GM23338 (cell line): ENCODE data around the gene DYNLRB1. TPM values are rescaled to one million over a fixed set of nuclear protein-coding genes. Genes with fewer than 3 reads are reported as not detected.

ENCODE experiments used
- ATAC-seq: fragments of 200-7000 bp; cut with Tn5 transposase; 3 replicates; pipeline ENCODE4 v1.9.1; 2020
- DNase-seq: peaks from one replicate; pipeline ENCODE4 v3.0.0-alpha.2; 2015; ENCODE audit warnings: low spot score
- H2AFZ ChIP-seq: fragments of 200-600 bp; sonication (generic); 2 replicates; pipeline ENCODE4 v1.8.0; 2016; ENCODE audit warnings: antibody characterized with exemption, mild to moderate bottlenecking, moderate library complexity
- H3F3A ChIP-seq: fragments of 200-600 bp; sonication (generic); replicated peaks from 2 replicates; pipeline ENCODE4 v1.8.0; 2017; ENCODE audit warnings: antibody characterized with exemption, mixed run types, low read depth
- H3K27ac ChIP-seq: fragments of 200-600 bp; sonication (generic); 2 replicates; pipeline ENCODE4 v1.6.1; 2016; ENCODE audit warnings: low read depth
- H3K27me3 ChIP-seq: fragments of 200-600 bp; sonication (generic); 2 replicates; pipeline ENCODE4 v1.8.0; 2016; ENCODE audit warnings: mild to moderate bottlenecking, mixed run types, moderate library complexity; ENCODE audit not compliant: insufficient read depth
- H3K36me3 ChIP-seq: fragments of 200-600 bp; sonication (generic); 2 replicates; pipeline ENCODE4 v1.8.0; 2016; ENCODE audit warnings: mild to moderate bottlenecking; ENCODE audit not compliant: insufficient read depth
- H3K4me1 ChIP-seq: fragments of 200-600 bp; sonication (generic); 2 replicates; pipeline ENCODE4 v1.8.0; 2016; ENCODE audit warnings: mild to moderate bottlenecking, moderate library complexity; ENCODE audit not compliant: insufficient read depth
- H3K4me2 ChIP-seq: fragments of 200-600 bp; sonication (generic); 2 replicates; pipeline ENCODE4 v1.7.1; 2017; ENCODE audit warnings: mixed run types
- H3K4me3 ChIP-seq: fragments of 200-600 bp; sonication (generic); 2 replicates; pipeline ENCODE4 v1.6.1; 2016; ENCODE audit warnings: mixed run types
- H3K79me2 ChIP-seq: fragments of 200-600 bp; sonication (generic); replicated peaks from 2 replicates; pipeline ENCODE4 v1.8.0; 2017; ENCODE audit warnings: mild to moderate bottlenecking; ENCODE audit not compliant: insufficient read depth
- H3K9me2 ChIP-seq: fragments of 200-600 bp; sonication (generic); 2 replicates; pipeline ENCODE4 v1.8.0; 2017; ENCODE audit not compliant: insufficient read depth
- H4K20me1 ChIP-seq: fragments of 200-600 bp; sonication (generic); replicated peaks from 2 replicates; pipeline ENCODE4 v1.8.0; 2017; ENCODE audit warnings: mild to moderate bottlenecking; ENCODE audit not compliant: insufficient read depth
- H3K27ac Mint-ChIP-seq: 2 replicates; pipeline ENCODE4 v1.8.0; 2020; ENCODE audit warnings: inconsistent platforms, mild to moderate bottlenecking, moderate library complexity, mixed read lengths
- H3K27me3 Mint-ChIP-seq: 3 replicates; pipeline ENCODE4 v1.8.0; 2022; ENCODE audit warnings: low read depth, mild to moderate bottlenecking, moderate library complexity, mixed read lengths, inconsistent platforms; ENCODE audit not compliant: insufficient read depth, poor library complexity
- H3K36me3 Mint-ChIP-seq: 3 replicates; pipeline ENCODE4 v1.8.0; 2021; ENCODE audit warnings: low read depth, mild to moderate bottlenecking, inconsistent platforms, moderate library complexity, mixed read lengths
- H3K4me1 Mint-ChIP-seq: 3 replicates; pipeline ENCODE4 v1.8.0; 2020; ENCODE audit warnings: mild to moderate bottlenecking, inconsistent platforms, mixed read lengths
- H3K4me3 Mint-ChIP-seq: 3 replicates; pipeline ENCODE4 v1.8.0; 2021; ENCODE audit warnings: moderate library complexity, mild to moderate bottlenecking, inconsistent platforms, mixed read lengths
- H3K9me3 Mint-ChIP-seq: 3 replicates; pipeline ENCODE4 v1.8.0; 2020; ENCODE audit warnings: moderate library complexity, mild to moderate bottlenecking, inconsistent platforms, mixed read lengths
- CREB1 ChIP-seq: fragments of 250-450 bp; sonication (Bioruptor Pico); IDR thresholded peaks from 2 replicates; pipeline ENCODE4 v1.5.0; 2020; ENCODE audit warnings: low read depth, mild to moderate bottlenecking, moderate library complexity
- CTCF ChIP-seq, 2 experiments: fragments of 200-600 bp in 1 of 2; sonication (generic) in 1 of 2; conservative IDR thresholded peaks; 2 replicates each; pipeline versions ENCODE4 v1.5.1 to v1.6.1; 2016 to 2017; ENCODE audit warnings: antibody characterized with exemption in 2 of 2, low read depth in 2 of 2, mild to moderate bottlenecking in 2 of 2, moderate library complexity in 1 of 2
- ETS1 ChIP-seq: IDR thresholded peaks from 2 replicates; pipeline ENCODE4 v1.6.1; 2016; ENCODE audit warnings: antibody characterized with exemption
- EZH2 ChIP-seq: fragments of 200-600 bp; sonication (generic); IDR thresholded peaks from one replicate; pipeline ENCODE4 v1.8.0; 2017; ENCODE audit warnings: antibody characterized with exemption, mild to moderate bottlenecking, low read depth; ENCODE audit not compliant: unreplicated experiment
- EZH2phosphoT487 ChIP-seq: fragments of 200-600 bp; sonication (generic); IDR thresholded peaks from one replicate; pipeline ENCODE4 v1.8.1; 2018; ENCODE audit warnings: antibody characterized with exemption; ENCODE audit not compliant: unreplicated experiment
- JUNB ChIP-seq: IDR thresholded peaks from one replicate; pipeline ENCODE4 v1.6.1; 2016; ENCODE audit warnings: antibody characterized with exemption; ENCODE audit not compliant: unreplicated experiment
- NANOG ChIP-seq: IDR thresholded peaks from 2 replicates; pipeline ENCODE4 v1.6.1; 2016; ENCODE audit warnings: antibody characterized with exemption, borderline replicate concordance
- POLR2AphosphoS5 ChIP-seq: IDR thresholded peaks from 2 replicates; pipeline ENCODE4 v1.6.1; 2016; ENCODE audit warnings: antibody characterized with exemption, low read depth
- REST ChIP-seq: IDR thresholded peaks from one replicate; pipeline ENCODE4 v1.6.1; 2018; ENCODE audit warnings: antibody characterized with exemption; ENCODE audit not compliant: unreplicated experiment
- STAT1 ChIP-seq: IDR thresholded peaks from one replicate; pipeline ENCODE4 v1.6.1; 2016; ENCODE audit warnings: antibody characterized with exemption; ENCODE audit not compliant: unreplicated experiment
- ZNF114 ChIP-seq: fragments of 250-450 bp; sonication (Bioruptor Pico); IDR thresholded peaks from 2 replicates; pipeline ENCODE4 v1.5.0; 2020; ENCODE audit warnings: mild to moderate bottlenecking, moderate library complexity
- ZNF331 ChIP-seq: fragments of 250-450 bp; sonication (Bioruptor Pico); IDR thresholded peaks from 2 replicates; pipeline ENCODE4 v1.5.0; 2020; ENCODE audit warnings: low read depth, mild to moderate bottlenecking, moderate library complexity
- ZNF462 ChIP-seq: fragments of 250-450 bp; sonication (Bioruptor Pico); IDR thresholded peaks from 2 replicates; pipeline ENCODE4 v1.5.0; 2020; ENCODE audit warnings: mild to moderate bottlenecking, moderate library complexity
- polyA plus RNA-seq: library from polyadenylated mRNA; unstranded; fragments of >200 nt; fragmentation: Nextera tagmentation; extraction: Ambion mirVana; gene quantifications from 2 replicates; pipeline ENCODE4 v1.2.1, GENCODE V29; 2016
- total RNA-seq: library from RNA; depleted of rRNA; stranded (reverse); fragments of >200 nt; shearing (Covaris generic); gene quantifications from 2 replicates; pipeline ENCODE4 v1.2.3, GENCODE V29; 2014

Gene DYNLRB1
- total and polyA plus RNA-seq, 2 experiments from 2014 or later, result 107 to 376 TPM

GRCh38 chr20:34537651-34538050 is 21.4 kb downstream of the DYNLRB1 start:
- Histone ChIP-seq H2AFZ (no peak overlapping the region), H3K4me3 (no peak overlapping the region), H3K4me1 (no peaks in the 10 kb centered on the region), H3K27ac (no peak overlapping the region), H3K36me3 (peaks cover 11% of the 10 kb centered on the region), H3K27me3 (no peaks in the 10 kb centered on the region), H3F3A (0 out of 2 replicates have a peak, but pooled peaks cover 4% of the 10 kb centered on the region), H3K9me2 (no peaks in the 10 kb centered on the region), H3K79me2 (no peaks in the 10 kb centered on the region), H3K4me2 (no peak overlapping the region), H4K20me1 (no peaks in the 10 kb centered on the region; the same call in 1 of the 2 replicates)
- no peaks in the 10 kb centered on the region for H3K4me1 Mint-ChIP-seq
- H3K9me3 Mint-ChIP-seq, result no peaks in the 10 kb centered on the region
- H3K4me3 Mint-ChIP-seq, result no peak overlapping the region
- peaks cover 9% of the 10 kb centered on the region for H3K27me3 Mint-ChIP-seq
- no peak for DNase-seq
- ATAC-seq, result no peak
- H3K27ac Mint-ChIP-seq, result no peak overlapping the region
- H3K36me3 Mint-ChIP-seq, result peaks cover 45% of the 10 kb centered on the region
- TF ChIP-seq STAT1, result no peak
- no peak for TF ChIP-seq ZNF114 (CRISPR knock-in tag)
- TF ChIP-seq ZNF462 (CRISPR knock-in tag), result no peak
- no peak for TF ChIP-seq CREB1 (CRISPR knock-in tag)
- no peak for TF ChIP-seq POLR2AphosphoS5
- no peak for TF ChIP-seq EZH2
- no peak for TF ChIP-seq JUNB
- no peak for TF ChIP-seq ETS1
- TF ChIP-seq NANOG, result no peak
- no peak for TF ChIP-seq ZNF331 (CRISPR knock-in tag)
- no peak for TF ChIP-seq CTCF (conservative IDR thresholded peaks at IDR 0.05; ENCODE audit: low read depth in 2 of 2)
- TF ChIP-seq REST, result no peak
- TF ChIP-seq EZH2phosphoT487, result no peak
